ENCODE results near the gene ALK.

The ALK gene

DNA sequence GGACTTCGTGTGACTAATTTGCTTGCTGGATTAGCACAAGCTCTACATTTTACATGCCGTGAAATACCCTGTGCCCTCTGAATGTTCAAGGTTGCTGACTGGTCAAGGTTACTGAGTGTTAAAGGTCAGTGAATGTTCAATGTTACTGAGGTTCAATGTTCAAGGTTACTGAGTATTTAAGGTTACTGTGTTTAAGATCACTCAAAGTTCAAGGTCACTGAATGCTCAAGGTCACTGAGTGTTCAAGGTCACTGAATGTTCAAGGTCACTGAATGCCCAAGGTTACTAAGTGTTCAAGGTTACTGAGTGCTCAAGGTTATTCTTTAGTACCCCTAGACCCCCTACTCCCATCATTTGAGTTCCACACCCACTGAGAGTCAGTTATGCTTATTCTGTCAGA lies 528.6 kb downstream of the ALK start:
- H3K36me3 ChIP-seq (ENCODE audit: insufficient read depth, low read length): no peaks in the 10 kb centered on the region
- H3K9ac ChIP-seq (ENCODE audit: low read depth, low read length): no peak overlapping the region
- no peaks in the 10 kb centered on the region for H3K9me3 ChIP-seq (ENCODE audit: control insufficient read depth, insufficient read depth, low read length)

DNA sequence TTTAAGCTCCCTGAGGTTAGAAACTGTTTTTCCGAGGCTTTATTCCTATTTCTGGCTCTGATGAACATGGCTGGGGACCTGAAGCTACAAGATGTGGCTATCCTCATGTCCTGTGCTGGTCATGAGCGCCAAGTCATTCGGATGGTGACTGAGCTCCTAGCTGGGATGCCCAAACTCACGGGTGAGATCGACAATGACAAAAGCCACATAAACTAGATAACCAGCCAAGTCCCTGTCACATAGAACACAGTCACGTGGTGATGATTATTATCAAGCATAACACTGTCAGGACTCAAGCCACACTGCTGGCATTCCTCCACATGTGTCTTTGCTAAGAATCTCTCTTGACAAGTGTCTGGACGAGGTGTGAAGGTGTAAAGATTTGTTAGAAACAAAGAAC lies 531.2 kb downstream of the ALK start:
- no peaks in the 10 kb centered on the region for H3K36me3 ChIP-seq (ENCODE audit: insufficient read depth, low read length)
- no peaks in the 10 kb centered on the region for H3K4me1 ChIP-seq (ENCODE audit: insufficient read depth, low read length)
- no peak overlapping the region for H3K9ac ChIP-seq (ENCODE audit: low read depth, low read length)
- no peaks in the 10 kb centered on the region for H3K9me3 ChIP-seq (ENCODE audit: control insufficient read depth, insufficient read depth, low read length)

More for the DNA sequence above, 528.6 kb downstream of the ALK start:
- no peaks in the 10 kb centered on the region for H3K4me1 ChIP-seq (ENCODE audit: insufficient read depth, low read length)

DNA sequence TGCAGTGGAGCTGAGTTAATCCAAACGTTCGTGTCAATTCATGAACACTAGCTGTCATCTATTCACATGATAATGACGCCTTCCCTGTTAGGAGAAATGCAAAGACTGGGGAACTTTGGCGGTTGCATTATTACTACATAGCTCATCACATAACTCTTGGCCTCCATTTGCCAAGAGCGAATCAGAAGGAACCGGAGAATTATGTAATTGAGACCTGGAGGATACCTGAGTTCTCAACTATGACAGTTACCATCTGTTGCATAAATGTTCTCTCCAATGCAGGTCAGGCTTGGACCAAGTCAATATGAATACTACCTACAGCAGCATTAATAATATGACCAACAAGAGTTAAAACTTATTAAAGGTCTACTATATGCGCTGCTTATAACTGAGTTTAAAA lies 531.7 kb downstream of the ALK start:
- Histone ChIP-seq H3K36me3 (ENCODE audit: insufficient read depth, low read length) (no peaks in the 10 kb centered on the region), H3K9me3 (ENCODE audit: control insufficient read depth, insufficient read depth, low read length) (no peaks in the 10 kb centered on the region), H3K9ac (ENCODE audit: low read depth, low read length) (no peak overlapping the region), H3K4me1 (ENCODE audit: insufficient read depth, low read length) (no peaks in the 10 kb centered on the region)

DNA sequence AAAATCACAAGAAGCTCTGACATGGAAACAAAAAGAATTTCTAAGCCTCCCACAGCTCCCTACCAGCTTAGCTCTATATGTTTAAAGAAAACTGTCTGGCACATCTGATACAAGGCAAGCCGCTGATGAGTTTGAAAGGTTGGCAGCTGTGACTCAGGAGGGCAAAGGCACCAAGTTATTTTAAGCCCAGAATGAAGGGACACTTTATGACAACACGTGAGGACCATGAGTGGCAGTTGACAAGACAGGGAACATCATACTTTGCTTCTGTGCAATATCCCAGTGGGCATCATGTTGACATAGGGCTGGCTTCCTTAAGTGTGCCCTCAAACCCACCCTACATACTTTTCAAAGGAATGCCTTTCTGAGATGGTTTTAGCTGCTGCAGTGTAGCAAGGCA lies 533.3 kb downstream of the ALK start:
- no peaks in the 10 kb centered on the region for H3K36me3 ChIP-seq (ENCODE audit: insufficient read depth, low read length)
- no peaks in the 10 kb centered on the region for H3K4me1 ChIP-seq (ENCODE audit: insufficient read depth, low read length)
- no peaks in the 10 kb centered on the region for H3K9me3 ChIP-seq (ENCODE audit: control insufficient read depth, insufficient read depth, low read length)
- H3K9ac ChIP-seq (ENCODE audit: low read depth, low read length): no peak overlapping the region

DNA sequence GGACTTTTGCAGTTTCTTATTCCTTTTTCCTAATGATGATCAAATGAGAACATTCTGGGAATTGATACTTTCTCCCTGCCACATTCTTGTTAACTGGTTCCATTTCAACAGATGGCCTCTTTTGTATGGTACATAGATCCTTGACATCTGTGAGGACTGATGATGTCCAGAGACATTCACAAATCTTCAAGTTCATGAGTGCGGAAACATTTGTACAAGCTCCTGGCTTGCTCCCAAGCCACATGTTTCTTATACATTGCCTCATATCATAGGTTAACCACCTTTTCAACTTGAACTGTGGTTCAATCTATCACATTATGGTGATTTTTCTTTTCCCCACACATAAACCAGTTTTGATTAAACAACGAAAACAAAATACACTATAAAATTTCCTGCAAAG lies 538.9 kb downstream of the ALK start:
- H3K9me3 ChIP-seq (ENCODE audit: control insufficient read depth, insufficient read depth, low read length): no peaks in the 10 kb centered on the region
- H3K9ac ChIP-seq (ENCODE audit: low read depth, low read length): no peak overlapping the region
- H3K4me1 ChIP-seq (ENCODE audit: insufficient read depth, low read length): no peaks in the 10 kb centered on the region
- H3K36me3 ChIP-seq (ENCODE audit: insufficient read depth, low read length): no peaks in the 10 kb centered on the region

DNA sequence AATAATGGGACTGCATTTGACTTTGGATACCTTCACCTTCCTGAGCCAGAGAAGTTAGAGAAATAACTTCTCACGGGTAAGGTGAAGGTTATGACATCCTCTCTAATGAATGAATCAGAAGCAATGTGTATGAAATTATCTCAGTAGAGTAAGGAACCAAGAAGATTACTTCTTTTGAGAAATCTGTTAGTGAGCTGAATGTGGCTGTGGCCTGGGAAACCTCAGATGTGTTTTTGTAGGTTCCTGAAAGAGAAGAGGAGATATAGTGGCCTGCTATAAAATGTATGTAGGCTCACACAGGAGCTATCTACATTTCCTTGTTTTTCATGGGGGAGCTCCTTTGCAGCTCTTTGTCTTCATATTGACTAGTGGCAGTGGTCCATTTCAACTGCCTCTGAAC lies 543.6 kb downstream of the ALK start:
- peaks cover 7% of the 10 kb centered on the region; the same call in 1 of the 2 replicates for H3K4me1 ChIP-seq (ENCODE audit: insufficient read depth, low read length)
- H3K9ac ChIP-seq (ENCODE audit: low read depth, low read length): no peak overlapping the region
- H3K9me3 ChIP-seq (ENCODE audit: control insufficient read depth, insufficient read depth, low read length): no peaks in the 10 kb centered on the region
- H3K36me3 ChIP-seq (ENCODE audit: insufficient read depth, low read length): no peaks in the 10 kb centered on the region

DNA sequence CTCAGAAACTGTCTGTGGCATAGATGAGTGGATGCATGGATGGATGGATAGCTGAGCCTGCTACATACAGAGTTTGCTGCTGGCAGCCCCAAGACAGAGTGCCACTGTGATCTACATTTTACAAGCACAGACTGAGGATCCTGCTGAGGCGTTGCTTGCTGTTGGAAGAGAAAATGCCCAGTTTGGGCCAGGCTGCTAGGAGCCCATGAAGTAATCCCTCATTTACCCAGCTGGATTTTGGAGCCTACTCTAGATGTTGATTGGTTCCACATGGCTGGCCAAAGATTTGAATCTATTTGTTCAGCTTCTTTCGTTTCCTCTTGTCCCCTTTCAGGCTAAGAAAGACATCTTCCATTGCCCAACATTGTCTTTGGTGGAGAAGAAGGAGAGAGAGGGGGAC lies 544.8 kb downstream of the ALK start:
- H3K9me3 ChIP-seq (ENCODE audit: control insufficient read depth, insufficient read depth, low read length): no peaks in the 10 kb centered on the region; the same call in 1 of the 2 replicates
- peaks cover 7% of the 10 kb centered on the region; the same call in 1 of the 2 replicates for H3K4me1 ChIP-seq (ENCODE audit: insufficient read depth, low read length)
- no peak overlapping the region for H3K9ac ChIP-seq (ENCODE audit: low read depth, low read length)
- no peaks in the 10 kb centered on the region for H3K36me3 ChIP-seq (ENCODE audit: insufficient read depth, low read length)

DNA sequence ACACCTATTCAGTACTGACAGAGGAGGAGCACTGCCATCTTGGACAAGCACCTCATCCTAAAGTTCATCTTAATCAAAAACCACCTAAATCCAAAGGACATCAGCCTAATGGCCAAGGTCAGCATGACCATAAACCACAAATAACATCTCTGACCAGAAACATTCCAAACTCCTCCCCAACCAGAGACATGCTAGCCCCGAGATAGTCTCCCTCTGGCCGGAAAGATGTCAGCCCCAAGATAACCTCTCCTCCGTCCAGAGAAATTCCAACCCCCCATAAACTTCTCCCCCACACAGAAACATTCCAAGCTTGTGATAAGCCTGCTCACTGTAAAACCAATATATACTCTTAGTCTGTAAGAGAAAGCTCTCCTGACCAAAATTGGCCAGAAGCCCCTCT lies 545.5 kb downstream of the ALK start:
- Histone ChIP-seq H3K9ac (ENCODE audit: low read depth, low read length) (no peak overlapping the region), H3K4me1 (ENCODE audit: insufficient read depth, low read length) (peaks cover 7% of the 10 kb centered on the region; the same call in 1 of the 2 replicates), H3K9me3 (ENCODE audit: control insufficient read depth, insufficient read depth, low read length) (no peaks in the 10 kb centered on the region; the same call in 1 of the 2 replicates), H3K36me3 (ENCODE audit: insufficient read depth, low read length) (no peaks in the 10 kb centered on the region)

DNA sequence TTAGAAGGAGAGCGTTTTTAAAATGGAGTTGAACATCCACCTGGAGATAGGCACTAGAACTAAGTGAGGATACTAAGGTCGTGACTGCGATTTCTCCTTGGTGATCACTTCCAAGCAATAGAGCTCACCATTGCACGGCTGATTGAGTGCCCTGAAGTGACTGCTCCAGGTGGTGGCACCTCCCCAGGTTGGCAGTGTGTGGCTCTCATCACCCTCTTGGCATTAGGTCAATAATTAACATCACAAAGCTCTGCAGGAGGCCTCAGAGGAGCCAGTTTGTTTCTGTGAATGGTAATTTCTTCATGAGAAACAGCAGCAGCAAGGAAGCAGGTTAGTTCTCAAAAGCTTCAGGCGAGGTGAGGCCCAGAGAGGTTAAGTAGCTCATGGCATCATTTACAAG lies 546.6 kb downstream of the ALK start:
- Histone ChIP-seq H3K9me3 (ENCODE audit: control insufficient read depth, insufficient read depth, low read length) (no peaks in the 10 kb centered on the region; the same call in 1 of the 2 replicates), H3K36me3 (ENCODE audit: insufficient read depth, low read length) (no peaks in the 10 kb centered on the region), H3K9ac (ENCODE audit: low read depth, low read length) (no peak overlapping the region), H3K4me1 (ENCODE audit: insufficient read depth, low read length) (peaks cover 7% of the 10 kb centered on the region; the same call in 1 of the 2 replicates)

DNA sequence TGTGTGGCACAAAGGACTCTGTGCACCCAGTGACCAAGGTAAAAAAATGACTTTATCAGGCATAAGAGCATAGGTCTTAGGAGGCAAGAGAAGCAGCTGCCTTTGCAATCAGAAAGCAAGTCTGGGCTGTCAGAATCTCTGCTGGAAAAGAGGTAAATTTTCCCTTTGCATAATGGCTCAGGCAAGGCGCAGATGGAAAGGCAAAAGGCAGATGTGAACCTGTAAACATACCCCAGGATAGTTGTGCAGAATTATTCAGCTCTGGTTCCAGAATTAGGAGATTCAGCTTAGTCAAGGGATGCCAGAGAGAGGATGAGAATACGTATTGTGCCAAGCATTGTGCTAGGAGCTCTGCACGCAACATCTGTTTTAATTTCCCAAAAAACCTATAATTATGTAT lies 547.5 kb downstream of the ALK start:
- Histone ChIP-seq H3K9me3 (ENCODE audit: control insufficient read depth, insufficient read depth, low read length) (no peaks in the 10 kb centered on the region; the same call in 1 of the 2 replicates), H3K4me1 (ENCODE audit: insufficient read depth, low read length) (peaks cover 7% of the 10 kb centered on the region; the same call in 1 of the 2 replicates), H3K9ac (ENCODE audit: low read depth, low read length) (no peak overlapping the region), H3K36me3 (ENCODE audit: insufficient read depth, low read length) (no peaks in the 10 kb centered on the region)

DNA sequence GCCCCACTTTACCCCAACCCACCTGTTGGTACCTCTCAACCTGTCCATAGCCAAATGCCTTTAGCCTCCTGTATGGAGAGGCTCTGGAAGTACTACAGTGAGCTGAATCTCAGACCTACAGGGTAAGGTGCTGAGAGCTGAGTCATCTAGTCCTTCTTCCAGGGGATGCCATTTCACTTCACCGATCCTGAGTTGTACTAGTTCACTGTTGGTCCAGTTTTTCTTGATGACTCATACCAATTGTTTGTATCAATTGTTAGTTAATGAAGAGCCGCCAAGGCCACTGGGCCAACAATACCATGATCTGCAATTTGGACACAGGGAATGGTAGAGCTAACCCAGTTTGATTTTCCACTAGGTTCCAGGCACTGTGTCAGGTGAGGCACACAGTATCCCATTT lies 549.2 kb downstream of the ALK start:
- Histone ChIP-seq H3K9me3 (ENCODE audit: control insufficient read depth, insufficient read depth, low read length) (no peaks in the 10 kb centered on the region; the same call in 1 of the 2 replicates), H3K4me1 (ENCODE audit: insufficient read depth, low read length) (peaks cover 7% of the 10 kb centered on the region; the same call in 1 of the 2 replicates), H3K36me3 (ENCODE audit: insufficient read depth, low read length) (no peaks in the 10 kb centered on the region), H3K9ac (ENCODE audit: low read depth, low read length) (no peak overlapping the region)

DNA sequence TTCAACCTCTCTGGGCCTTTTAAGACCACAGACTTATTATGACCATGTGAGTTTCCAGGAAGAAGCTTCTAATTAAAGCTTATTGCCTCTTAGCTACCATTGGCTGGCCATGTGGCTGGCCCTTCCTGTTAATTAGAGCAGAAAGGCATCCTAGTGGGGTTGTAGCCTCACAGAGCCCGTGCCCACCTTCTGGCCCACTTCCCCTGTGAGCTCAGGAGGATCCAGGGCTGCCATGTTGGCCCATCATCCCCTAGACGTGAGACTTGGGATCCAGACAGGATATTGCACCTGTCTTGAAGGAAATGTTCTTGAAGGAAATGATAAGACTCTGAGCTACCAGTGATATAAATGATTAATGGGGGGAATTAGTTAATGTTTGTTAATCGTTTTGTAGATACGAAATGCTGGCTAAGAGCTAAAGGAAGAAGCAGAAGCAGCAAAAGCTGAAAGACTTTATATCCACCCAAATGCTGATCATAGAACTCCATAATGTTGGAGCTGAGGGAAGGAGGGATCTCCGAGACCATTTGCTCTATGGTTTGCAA lies 550.7 kb downstream of the ALK start:
- Histone ChIP-seq H3K9me3 (ENCODE audit: control insufficient read depth, insufficient read depth, low read length) (no peaks in the 10 kb centered on the region; the same call in 1 of the 2 replicates), H3K4me1 (ENCODE audit: insufficient read depth, low read length) (peaks cover 7% of the 10 kb centered on the region; the same call in 1 of the 2 replicates), H3K9ac (ENCODE audit: low read depth, low read length) (no peak overlapping the region), H3K36me3 (ENCODE audit: insufficient read depth, low read length) (no peaks in the 10 kb centered on the region)

DNA sequence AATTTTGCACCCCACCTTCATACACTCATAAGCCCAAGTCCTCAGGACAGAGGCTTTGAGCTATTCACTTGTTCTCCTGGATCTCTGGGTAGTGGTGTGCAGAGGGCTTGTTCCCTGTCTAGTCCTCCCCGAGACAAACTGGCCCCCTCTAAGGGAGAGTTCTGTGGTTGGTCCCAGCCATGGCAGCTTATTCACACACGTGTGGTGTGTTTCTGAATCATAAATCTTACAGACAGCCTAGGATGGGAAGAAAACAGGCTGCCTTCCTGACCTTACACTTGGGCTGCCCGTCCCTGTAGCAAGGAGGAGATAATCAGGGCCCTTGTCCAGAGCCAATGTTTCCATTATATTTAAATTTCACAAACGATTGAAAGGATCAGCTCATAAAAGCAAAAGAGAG lies 551.2 kb downstream of the ALK start:
- Histone ChIP-seq H3K4me1 (ENCODE audit: insufficient read depth, low read length) (peaks cover 7% of the 10 kb centered on the region; the same call in 1 of the 2 replicates), H3K36me3 (ENCODE audit: insufficient read depth, low read length) (no peaks in the 10 kb centered on the region)

DNA sequence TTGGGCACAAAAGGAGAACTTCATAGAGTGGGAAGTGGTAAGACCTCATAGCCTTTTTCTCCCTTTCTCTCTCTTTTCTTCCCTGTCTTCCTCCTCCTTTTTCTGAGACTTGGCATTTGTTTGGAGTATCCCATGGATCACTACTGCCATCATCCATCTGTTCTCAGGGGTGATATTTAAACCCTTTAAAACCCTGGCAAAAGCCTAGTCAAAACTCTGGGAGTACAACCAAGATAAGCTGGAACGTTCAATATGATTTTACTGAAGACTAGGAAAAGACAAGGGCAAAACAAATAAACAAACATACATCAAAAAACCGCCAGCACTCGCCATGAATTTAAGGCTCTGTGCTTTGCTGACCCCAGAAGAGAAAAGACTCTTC lies 552.7 kb downstream of the ALK start:
- Histone ChIP-seq H3K9me3 (ENCODE audit: control insufficient read depth, insufficient read depth, low read length) (no peaks in the 10 kb centered on the region; the same call in 1 of the 2 replicates), H3K36me3 (ENCODE audit: insufficient read depth, low read length) (no peaks in the 10 kb centered on the region), H3K4me1 (ENCODE audit: insufficient read depth, low read length) (no peaks in the 10 kb centered on the region), H3K9ac (ENCODE audit: low read depth, low read length) (no peak overlapping the region)

More for the DNA sequence above, 551.2 kb downstream of the ALK start:
- Histone ChIP-seq H3K9ac (ENCODE audit: low read depth, low read length) (no peak overlapping the region), H3K9me3 (ENCODE audit: control insufficient read depth, insufficient read depth, low read length) (no peaks in the 10 kb centered on the region; the same call in 1 of the 2 replicates)

DNA sequence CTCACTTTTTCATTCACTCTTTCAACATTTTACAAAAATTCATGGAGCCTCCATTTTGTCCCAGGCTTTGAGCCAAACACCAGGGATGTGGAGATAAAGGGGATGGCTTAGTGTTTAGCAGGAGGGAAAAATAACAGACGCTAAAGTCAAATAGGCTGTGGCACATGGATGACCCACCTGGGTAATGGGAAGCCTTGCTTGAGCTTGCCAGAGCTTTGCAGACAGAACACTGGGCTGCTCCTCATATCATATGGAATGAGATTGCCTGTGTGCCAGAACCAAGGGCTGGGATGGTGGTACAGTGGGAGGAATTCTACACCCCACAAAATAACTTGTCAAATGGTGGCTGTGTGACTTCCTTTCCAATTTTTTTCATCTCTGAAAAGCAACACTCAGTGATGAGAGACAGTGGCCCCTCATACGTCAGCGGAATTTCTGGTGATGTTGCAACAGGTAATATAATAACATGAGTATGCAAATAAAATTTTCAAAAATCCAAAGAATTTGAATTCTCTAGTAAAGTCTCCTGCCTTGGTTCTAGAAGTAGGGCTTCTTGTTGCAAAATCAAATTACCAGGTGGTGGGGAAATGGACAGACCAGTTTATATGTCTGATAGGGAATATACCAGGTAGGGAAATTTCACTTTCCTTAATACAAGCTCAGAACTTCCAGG lies 553.3 kb downstream of the ALK start:
- no peaks in the 10 kb centered on the region for H3K4me1 ChIP-seq (ENCODE audit: insufficient read depth, low read length)
- H3K9me3 ChIP-seq (ENCODE audit: control insufficient read depth, insufficient read depth, low read length): no peaks in the 10 kb centered on the region; the same call in 1 of the 2 replicates
- no peaks in the 10 kb centered on the region for H3K36me3 ChIP-seq (ENCODE audit: insufficient read depth, low read length)
- H3K9ac ChIP-seq (ENCODE audit: low read depth, low read length): no peak overlapping the region
